ENCODE results near the gene TNNC1.

TNNC1 gene

GRCh38 chr3:52406231-52406661 lies 47.6 kb downstream of the TNNC1 start:
- no peak for TF ChIP-seq CTCF (conservative IDR thresholded peaks at IDR 0.05; ENCODE audit: low read length)
- H3K4me3 ChIP-seq (ENCODE audit: low read length), result no peak overlapping the region
- no peak for DNase-seq (ENCODE audit: low read depth)

- DNase-seq (ENCODE audit: low read depth), result no peak
- TF ChIP-seq CTCF (conservative IDR thresholded peaks at IDR 0.05; ENCODE audit: low read length), result no peak
- no peak overlapping the region for H3K4me3 ChIP-seq (ENCODE audit: low read length)
These were observed 48.2 kb downstream of the TNNC1 start for GRCh38 chr3:52405601-52406110.

GRCh38 chr3:52405066-52405465 lies 48.8 kb downstream of the TNNC1 start:
- H3K4me3 ChIP-seq (ENCODE audit: low read length), result no peak overlapping the region
- no peak for DNase-seq (ENCODE audit: low read depth)
- no peak for TF ChIP-seq CTCF (conservative IDR thresholded peaks at IDR 0.05; ENCODE audit: low read length)

- no peak for DNase-seq (ENCODE audit: low read depth)
- TF ChIP-seq CTCF (conservative IDR thresholded peaks at IDR 0.05; ENCODE audit: low read length), result no peak
- no peak overlapping the region for H3K4me3 ChIP-seq (ENCODE audit: low read length)
These were observed 49.5 kb downstream of the TNNC1 start for GRCh38 chr3:52404391-52404790.

- H3K4me3 ChIP-seq (ENCODE audit: low read length), result no peak overlapping the region
- no peak for TF ChIP-seq CTCF (conservative IDR thresholded peaks at IDR 0.05; ENCODE audit: low read length)
- no peak for DNase-seq (ENCODE audit: low read depth)
These were observed 49.9 kb downstream of the TNNC1 start for GRCh38 chr3:52403955-52404354.

- H3K4me3 ChIP-seq (ENCODE audit: low read length), result no peak overlapping the region
- TF ChIP-seq CTCF (conservative IDR thresholded peaks at IDR 0.05; ENCODE audit: low read length), result no peak
- DNase-seq (ENCODE audit: low read depth), result no peak
These were observed 50.5 kb downstream of the TNNC1 start for GRCh38 chr3:52403271-52403841.

GRCh38 chr3:52402706-52403270 lies 51.1 kb downstream of the TNNC1 start:
- no peak for TF ChIP-seq CTCF (conservative IDR thresholded peaks at IDR 0.05; ENCODE audit: low read length)
- no peak for DNase-seq (ENCODE audit: low read depth)
- no peak overlapping the region for H3K4me3 ChIP-seq (ENCODE audit: low read length)

Data from AG10803 (cell line).